ENCODE measurements around the gene LCT.

Gene LCT

DNA sequence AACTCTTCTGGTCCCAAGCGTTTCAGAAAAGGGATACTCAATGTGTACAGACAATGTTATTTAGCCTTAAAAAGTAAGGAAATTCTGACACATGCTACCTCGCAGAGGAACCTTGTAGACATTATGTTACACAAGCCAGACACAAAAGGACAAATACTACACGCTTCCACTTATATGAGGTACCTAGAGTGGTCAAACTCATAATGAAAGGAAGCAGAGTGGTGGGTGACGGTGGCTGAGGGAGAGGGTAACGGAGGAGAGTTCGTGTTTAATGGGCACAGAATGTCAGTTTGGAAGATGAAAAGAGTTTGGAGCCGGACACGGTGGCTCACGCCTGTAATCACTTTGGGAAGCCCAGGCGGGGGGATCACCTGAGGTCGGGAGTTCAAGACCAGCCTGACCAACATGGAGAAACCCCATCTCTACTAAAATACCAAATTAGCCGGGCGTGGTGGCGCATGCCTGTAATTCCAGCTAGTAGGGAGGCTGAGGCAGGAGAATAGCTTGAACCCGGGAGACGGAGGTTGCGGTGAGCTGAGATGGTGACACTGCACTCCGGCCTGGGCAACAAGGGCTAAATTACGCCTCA, 37.9 kb upstream of the LCT start:
- peak; percentile 13 for DNase-seq (ENCODE audit: low read depth)
- H3K4me3 ChIP-seq (ENCODE audit: low read depth, low read length), result peak overlapping the region; percentile 64
- no peak for TF ChIP-seq CTCF (IDR thresholded peaks at IDR 0.05; ENCODE audit: insufficient read depth, low read depth, low read length, missing control alignments)

GRCh38 chr2:135870571-135870970, 33.6 kb upstream of the LCT start:
- DNase-seq (ENCODE audit: low read depth), result peak; percentile 28
- no peak overlapping the region for H3K4me3 ChIP-seq (ENCODE audit: low read depth, low read length)
- no peak for TF ChIP-seq CTCF (IDR thresholded peaks at IDR 0.05; ENCODE audit: insufficient read depth, low read depth, low read length, missing control alignments)

DNA sequence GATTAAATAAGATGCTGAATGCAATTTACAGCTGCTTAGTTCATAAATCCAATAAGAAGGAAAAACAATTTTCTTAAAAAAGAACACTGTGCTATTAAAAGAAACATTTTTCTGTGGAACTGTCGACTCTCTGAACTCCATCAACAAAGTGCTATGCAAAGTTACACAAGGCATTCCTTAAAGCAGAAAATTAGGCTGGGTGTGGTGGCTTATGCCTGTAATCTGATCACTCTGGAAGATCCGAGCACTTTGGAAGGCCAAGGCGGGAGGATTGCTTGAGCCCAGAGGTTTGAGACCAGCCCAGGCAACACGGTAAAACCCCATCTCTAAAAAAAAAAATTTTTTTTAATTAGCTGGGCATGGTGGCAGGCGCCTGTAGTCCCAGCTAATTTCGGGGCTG, 26.2 kb upstream of the LCT start:
- H3K4me3 ChIP-seq (ENCODE audit: low read depth, low read length), result no peak overlapping the region
- no peak for TF ChIP-seq CTCF (IDR thresholded peaks at IDR 0.05; ENCODE audit: insufficient read depth, low read depth, low read length, missing control alignments)
- no peak for DNase-seq (ENCODE audit: low read depth)

- no peak for DNase-seq (ENCODE audit: low read depth)
- TF ChIP-seq CTCF (IDR thresholded peaks at IDR 0.05; ENCODE audit: insufficient read depth, low read depth, low read length, missing control alignments), result no peak
- no peak overlapping the region for H3K4me3 ChIP-seq (ENCODE audit: low read depth, low read length)
Observed at GRCh38 chr2:135862718-135863117, 25.7 kb upstream of the LCT start.

DNA sequence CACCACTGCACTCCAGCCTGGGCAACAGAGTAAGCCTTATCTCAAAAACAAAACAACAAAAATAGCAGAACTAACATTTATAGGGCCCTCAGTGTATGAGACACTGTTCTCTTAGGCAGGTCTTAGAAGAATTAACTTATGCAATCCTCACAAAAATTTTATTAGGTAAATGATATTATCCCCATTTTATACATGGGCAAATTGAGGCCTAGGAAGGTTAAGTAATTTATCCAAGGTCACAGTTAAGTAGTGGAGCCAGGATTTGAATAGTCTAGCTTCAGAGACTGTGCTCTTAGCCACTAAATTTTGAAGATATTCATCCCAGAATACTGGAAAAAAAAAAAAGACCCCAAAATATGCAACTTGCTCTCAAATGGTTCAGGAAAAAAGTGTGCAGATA, 16.4 kb upstream of the LCT start:
- no peak for DNase-seq (ENCODE audit: low read depth)
- no peak overlapping the region for H3K4me3 ChIP-seq (ENCODE audit: low read depth, low read length)
- TF ChIP-seq CTCF (IDR thresholded peaks at IDR 0.05; ENCODE audit: insufficient read depth, low read depth, low read length, missing control alignments), result no peak

- no peak for TF ChIP-seq CTCF (IDR thresholded peaks at IDR 0.05; ENCODE audit: insufficient read depth, low read depth, low read length, missing control alignments)
- no peak overlapping the region for H3K4me3 ChIP-seq (ENCODE audit: low read depth, low read length)
- no peak for DNase-seq (ENCODE audit: low read depth)
Observed at GRCh38 chr2:135851858-135852257, 14.9 kb upstream of the LCT start.

Measured in GM12865 (cell line).